Measurements from ENCODE around the gene ADARB2.
"Not testable (repeated sequence)": the region's sequence is repeated elsewhere in the genome, so short reads cannot be mapped to it uniquely, and the experiment has no call there.

GRCh38 chr10:1398116-1398515 is 339.2 kb downstream of the ADARB2 start:
- TF ChIP-seq CTCF (IDR thresholded peaks at IDR 0.05; ENCODE audit: poor library complexity); EZH2phosphoT487 (IDR thresholded peaks at IDR 0.05; ENCODE audit: low read depth, severe bottlenecking, unreplicated experiment); EZH2 (IDR thresholded peaks at IDR 0.05; ENCODE audit: borderline replicate concordance): not testable (repeated sequence)

Measured in hepatocyte (in vitro differentiated cells).